ENCODE data around the gene EXO5.

GRCh38 chr1:40475268-40475667 lies 33.3 kb upstream of the EXO5 start:
- no peak for TF ChIP-seq CTCF (IDR thresholded peaks at IDR 0.05; ENCODE audit: poor library complexity, severe bottlenecking)
- no peak for TF ChIP-seq REST (IDR thresholded peaks at IDR 0.05; ENCODE audit: borderline replicate concordance)
- no peak for TF ChIP-seq EZH2 (IDR thresholded peaks at IDR 0.05; ENCODE audit: borderline replicate concordance, insufficient read depth, low read length, poor library complexity, severe bottlenecking)
- TF ChIP-seq POLR2AphosphoS5 (IDR thresholded peaks at IDR 0.05): no peak

Data from neural cell (in vitro differentiated cells).